C4-2B (cell line): Measurements from ENCODE around the gene UNC93A.

Experiments
- ZFX ChIP-seq: fragments of 450-650 bp; IDR thresholded peaks from 2 replicates; pipeline ENCODE4 v1.6.1; 2017
- TF ChIP-seq, protein P1 (sequence below): fragments of 450-650 bp; conservative IDR thresholded peaks from 2 replicates; pipeline ENCODE4 v1.5.1; 2017; ENCODE audit warnings: mild to moderate bottlenecking

DNA sequence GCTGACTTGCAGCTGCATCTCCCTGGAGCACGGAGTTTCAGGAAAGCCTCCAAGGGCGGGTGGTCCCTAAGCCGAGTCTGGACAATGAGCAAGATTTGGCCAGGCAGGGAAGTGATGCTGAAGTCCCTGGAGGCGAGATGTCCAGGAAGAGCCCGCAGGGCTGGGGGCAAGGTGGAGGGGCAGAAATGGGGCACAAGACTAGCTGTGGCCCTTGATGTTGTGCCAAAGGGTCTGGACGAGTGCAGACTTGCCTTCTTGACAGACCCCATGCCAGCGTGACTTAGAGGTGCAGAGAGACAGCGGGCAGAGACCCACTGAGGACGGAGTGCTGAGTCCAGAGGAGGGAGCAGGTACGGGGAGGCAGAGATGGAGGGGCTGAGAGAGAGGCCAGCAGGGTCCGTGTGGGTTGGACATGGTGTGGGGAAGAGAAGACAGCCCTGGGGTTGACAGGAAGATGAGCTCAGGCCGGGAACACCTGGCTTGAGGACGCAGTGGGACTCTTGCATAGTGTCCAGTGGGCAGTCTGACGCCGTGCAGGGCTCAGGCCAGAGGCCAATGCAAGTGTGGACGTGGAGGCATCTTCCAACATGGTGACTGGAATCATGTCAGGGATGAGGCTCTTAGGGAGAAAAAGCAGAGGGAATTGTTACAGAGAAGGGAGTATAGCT, 8.7 kb downstream of the UNC93A start:
- TF ChIP-seq, protein P1, sequence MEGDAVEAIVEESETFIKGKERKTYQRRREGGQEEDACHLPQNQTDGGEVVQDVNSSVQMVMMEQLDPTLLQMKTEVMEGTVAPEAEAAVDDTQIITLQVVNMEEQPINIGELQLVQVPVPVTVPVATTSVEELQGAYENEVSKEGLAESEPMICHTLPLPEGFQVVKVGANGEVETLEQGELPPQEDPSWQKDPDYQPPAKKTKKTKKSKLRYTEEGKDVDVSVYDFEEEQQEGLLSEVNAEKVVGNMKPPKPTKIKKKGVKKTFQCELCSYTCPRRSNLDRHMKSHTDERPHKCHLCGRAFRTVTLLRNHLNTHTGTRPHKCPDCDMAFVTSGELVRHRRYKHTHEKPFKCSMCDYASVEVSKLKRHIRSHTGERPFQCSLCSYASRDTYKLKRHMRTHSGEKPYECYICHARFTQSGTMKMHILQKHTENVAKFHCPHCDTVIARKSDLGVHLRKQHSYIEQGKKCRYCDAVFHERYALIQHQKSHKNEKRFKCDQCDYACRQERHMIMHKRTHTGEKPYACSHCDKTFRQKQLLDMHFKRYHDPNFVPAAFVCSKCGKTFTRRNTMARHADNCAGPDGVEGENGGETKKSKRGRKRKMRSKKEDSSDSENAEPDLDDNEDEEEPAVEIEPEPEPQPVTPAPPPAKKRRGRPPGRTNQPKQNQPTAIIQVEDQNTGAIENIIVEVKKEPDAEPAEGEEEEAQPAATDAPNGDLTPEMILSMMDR, result no peak
- no peak for TF ChIP-seq ZFX
